Measurements from ENCODE around the gene NBAS. TPM values are rescaled to one million over a fixed set of nuclear protein-coding genes. Genes with fewer than 3 reads are reported as not detected.

Gene NBAS
- total and polyA plus RNA-seq, 12 donors: 26.4 to 79.1 (median 56.3) TPM

DNA sequence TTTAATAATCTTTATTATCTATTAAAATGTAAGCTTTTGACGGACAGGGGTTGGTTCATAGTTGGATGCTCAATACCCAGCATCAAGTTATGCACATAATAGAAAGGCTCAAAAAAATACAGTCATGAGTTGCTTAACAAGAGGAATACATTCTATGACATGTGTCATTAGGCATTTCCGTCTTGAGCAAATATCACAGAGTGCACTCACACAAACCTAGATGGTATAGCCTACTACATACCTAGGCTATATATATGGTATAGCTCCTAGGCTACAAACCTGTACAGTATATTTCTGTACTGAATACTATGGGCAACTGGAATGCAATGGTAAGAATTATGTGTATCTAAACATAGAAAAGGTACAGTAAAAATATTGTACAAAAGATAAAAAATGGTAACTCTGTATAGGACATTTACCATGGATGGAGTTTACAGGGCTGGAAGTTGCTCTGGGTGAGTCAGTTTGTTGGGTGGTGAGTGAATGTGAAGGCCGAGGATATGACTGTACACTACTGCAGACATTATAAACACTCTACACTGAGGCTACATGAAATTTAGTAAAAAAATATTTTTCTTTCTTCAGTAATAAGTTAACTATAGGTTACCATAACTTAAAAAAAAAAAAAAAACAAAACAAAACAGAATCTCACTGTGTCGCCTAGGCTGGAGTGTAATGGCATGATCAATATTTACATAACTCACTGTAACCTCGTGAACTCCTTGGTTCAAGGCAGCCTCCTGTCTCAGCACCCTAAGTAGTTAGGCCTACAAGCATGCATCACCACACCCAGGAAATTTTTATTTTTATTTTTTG, 201.2 kb downstream of the NBAS start:
- ATAC-seq: no peak
- 93 to 98% methylated on average over 5 of the region's 5 CpGs for WGBS, 2 donors
- TF ChIP-seq, protein P1, sequence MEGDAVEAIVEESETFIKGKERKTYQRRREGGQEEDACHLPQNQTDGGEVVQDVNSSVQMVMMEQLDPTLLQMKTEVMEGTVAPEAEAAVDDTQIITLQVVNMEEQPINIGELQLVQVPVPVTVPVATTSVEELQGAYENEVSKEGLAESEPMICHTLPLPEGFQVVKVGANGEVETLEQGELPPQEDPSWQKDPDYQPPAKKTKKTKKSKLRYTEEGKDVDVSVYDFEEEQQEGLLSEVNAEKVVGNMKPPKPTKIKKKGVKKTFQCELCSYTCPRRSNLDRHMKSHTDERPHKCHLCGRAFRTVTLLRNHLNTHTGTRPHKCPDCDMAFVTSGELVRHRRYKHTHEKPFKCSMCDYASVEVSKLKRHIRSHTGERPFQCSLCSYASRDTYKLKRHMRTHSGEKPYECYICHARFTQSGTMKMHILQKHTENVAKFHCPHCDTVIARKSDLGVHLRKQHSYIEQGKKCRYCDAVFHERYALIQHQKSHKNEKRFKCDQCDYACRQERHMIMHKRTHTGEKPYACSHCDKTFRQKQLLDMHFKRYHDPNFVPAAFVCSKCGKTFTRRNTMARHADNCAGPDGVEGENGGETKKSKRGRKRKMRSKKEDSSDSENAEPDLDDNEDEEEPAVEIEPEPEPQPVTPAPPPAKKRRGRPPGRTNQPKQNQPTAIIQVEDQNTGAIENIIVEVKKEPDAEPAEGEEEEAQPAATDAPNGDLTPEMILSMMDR (IDR thresholded peaks at IDR 0.05): no peak
- H3K36me3 ChIP-seq: peaks cover 0 to 57% (median 1%) of the 10 kb centered on the region in 9 donors
- no peak for DNase-seq
- no peaks in the 10 kb centered on the region for H3K27me3 ChIP-seq
- intact Hi-C loops (cut with DNase I): no loop called here
- H3K27ac ChIP-seq: no peak overlapping the region
- no peak overlapping the region for H3K4me3 ChIP-seq
- H3K9me3 ChIP-seq: no peaks in the 10 kb centered on the region
- H3K4me1 ChIP-seq: no peaks in the 10 kb centered on the region

DNA sequence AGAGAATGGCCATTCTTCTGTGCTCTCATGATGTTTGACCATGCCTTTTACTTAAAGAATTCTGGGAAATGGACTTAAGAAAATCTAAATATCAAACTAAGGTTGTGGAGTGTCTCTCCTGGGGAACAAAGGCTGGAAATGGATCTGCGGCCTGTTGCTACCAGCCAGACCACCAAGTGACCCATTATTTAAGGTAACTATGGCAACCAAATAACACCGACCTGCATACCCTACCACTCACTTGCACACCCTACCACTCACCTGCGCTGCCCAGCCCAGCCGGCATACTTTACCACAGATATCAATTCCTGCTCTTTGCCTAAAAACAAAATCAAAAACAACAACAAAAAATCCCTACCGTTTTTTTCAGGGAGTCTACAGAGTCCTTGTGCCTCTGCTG, 203.2 kb downstream of the NBAS start:
- peaks cover 0 to 59% (median 6%) of the 10 kb centered on the region in 9 donors for H3K36me3 ChIP-seq
- no peaks in the 10 kb centered on the region for H3K9me3 ChIP-seq
- no peaks in the 10 kb centered on the region for H3K27me3 ChIP-seq
- H3K4me1 ChIP-seq: no peaks in the 10 kb centered on the region
- intact Hi-C loops (cut with DNase I): no loop called here
- TF ChIP-seq, protein P1 (IDR thresholded peaks at IDR 0.05): no peak
- DNase-seq (no peak), ATAC-seq (no peak)
- WGBS, 2 donors: 86 to 89% methylated on average over 5 of the region's 5 CpGs
- no peak overlapping the region for H3K27ac ChIP-seq
- H3K4me3 ChIP-seq: no peak overlapping the region

DNA sequence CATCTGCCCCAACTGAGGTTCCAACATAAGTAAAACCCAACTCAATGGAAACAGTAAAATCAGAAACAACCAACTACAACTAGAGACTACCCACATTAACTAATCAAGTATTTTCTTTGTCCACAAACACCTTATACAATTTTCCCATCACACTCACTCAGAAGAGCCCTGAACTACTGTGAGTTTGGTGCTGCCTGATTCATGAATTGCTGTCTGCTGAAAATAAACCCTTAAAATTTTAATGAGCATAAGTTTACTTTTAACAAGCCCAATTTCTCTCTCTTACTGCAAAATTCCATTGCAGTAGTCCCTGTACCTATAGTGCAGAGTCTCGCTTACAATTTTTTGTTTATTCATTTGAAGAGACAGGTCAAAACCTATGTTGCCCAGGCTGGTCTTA, 203.9 kb downstream of the NBAS start:
- Histone ChIP-seq H3K9me3 (no peaks in the 10 kb centered on the region), H3K27ac (no peak overlapping the region), H3K4me3 (no peak overlapping the region), H3K4me1 (no peaks in the 10 kb centered on the region), H3K36me3 (peaks cover 0 to 59% (median 6%) of the 10 kb centered on the region in 9 donors), H3K27me3 (no peaks in the 10 kb centered on the region)
- intact Hi-C loops (cut with DNase I): no loop called here
- ATAC-seq (no peak), DNase-seq (no peak)
- TF ChIP-seq, protein P1 (IDR thresholded peaks at IDR 0.05): no peak
- 98 to 100% methylated on average over 1 of the region's 1 CpG for WGBS, 2 donors

DNA sequence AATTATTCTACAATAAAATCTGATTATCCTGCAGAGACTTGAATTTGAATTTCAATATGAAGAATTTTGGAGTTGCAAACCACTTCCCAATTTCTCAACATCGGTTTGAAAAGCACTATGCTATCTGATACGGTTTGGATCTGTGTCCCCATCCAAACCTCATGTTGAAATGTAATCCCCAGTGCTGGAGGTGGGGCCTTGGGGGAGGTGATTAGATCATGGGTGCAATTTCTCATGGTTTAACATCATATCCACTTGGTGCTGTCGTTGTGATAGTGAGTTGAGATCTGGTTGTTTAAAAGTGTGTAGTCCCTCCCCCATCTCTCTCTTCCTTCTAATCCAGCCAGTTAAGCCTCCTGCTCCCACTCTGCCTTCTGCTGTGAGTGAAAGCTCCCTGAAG, 205.7 kb downstream of the NBAS start:
- WGBS, 2 donors: 85 to 86% methylated on average over 3 of the region's 3 CpGs
- intact Hi-C loops (cut with DNase I): no loop called here
- ATAC-seq: no peak
- DNase-seq: no peak
- Histone ChIP-seq H3K9me3 (no peaks in the 10 kb centered on the region), H3K36me3 (peaks cover 0 to 71% (median 7%) of the 10 kb centered on the region in 9 donors), H3K4me3 (no peak overlapping the region), H3K4me1 (no peaks in the 10 kb centered on the region), H3K27me3 (no peaks in the 10 kb centered on the region), H3K27ac (no peak overlapping the region)
- TF ChIP-seq, protein P1 (IDR thresholded peaks at IDR 0.05): no peak

Measured in heart right ventricle (tissue), 16 donors.